Stimulated activated CD4-positive, alpha-beta T cell treated with anti-CD3 and anti-CD28 coated beads, Interleukin-12 subunit alpha, Interleukin-12 subunit beta, amount 100 ng/mL, for 48 hours (primary cell): ENCODE measurements around the gene CSF3R.
"Not testable (repeated sequence)": the region's sequence is repeated elsewhere in the genome, so short reads cannot be mapped to it uniquely, and the experiment has no call there.

Source experiments
- DNase-seq, 3 donors: peaks; one replicate each; pipeline ENCODE4 v3.0.0-alpha.2; 2020; ENCODE audit warnings: low read depth in 2 of 3, low spot score in 1 of 3

The CSF3R gene

GRCh38 chr1:36513676-36514473 is 31.2 kb upstream of the CSF3R start:
- DNase-seq = no peak

- no peak for DNase-seq
Observed at GRCh38 chr1:36512842-36513241, 30.1 kb upstream of the CSF3R start.

GRCh38 chr1:36511804-36512798 is 29.4 kb upstream of the CSF3R start:
- DNase-seq = no peak

GRCh38 chr1:36511220-36511619 is 28.5 kb upstream of the CSF3R start:
- not testable (repeated sequence) for DNase-seq

- no peak for DNase-seq
Observed at GRCh38 chr1:36510418-36510817, 27.7 kb upstream of the CSF3R start.

- no peak for DNase-seq
Observed at GRCh38 chr1:36508257-36508656, 25.5 kb upstream of the CSF3R start.

- no peak for DNase-seq
Observed at GRCh38 chr1:36506276-36506920, 23.7 kb upstream of the CSF3R start.

- no peak for DNase-seq
Observed at GRCh38 chr1:36503733-36504132, 21.0 kb upstream of the CSF3R start.

GRCh38 chr1:36503159-36503558 is 20.4 kb upstream of the CSF3R start:
- no peak for DNase-seq

GRCh38 chr1:36502616-36503015 is 19.9 kb upstream of the CSF3R start:
- DNase-seq = no peak

GRCh38 chr1:36501911-36502310 is 19.2 kb upstream of the CSF3R start:
- not testable (repeated sequence) for DNase-seq

GRCh38 chr1:36497207-36497606 is 14.5 kb upstream of the CSF3R start:
- DNase-seq = no peak

- no peak for DNase-seq
Observed at GRCh38 chr1:36494971-36495370, 12.3 kb upstream of the CSF3R start.

GRCh38 chr1:36493524-36493923 is 10.8 kb upstream of the CSF3R start:
- DNase-seq = no peak

GRCh38 chr1:36492491-36492890 is 9.8 kb upstream of the CSF3R start:
- DNase-seq = no peak

GRCh38 chr1:36489258-36490051 is 6.7 kb upstream of the CSF3R start:
- DNase-seq = not testable (repeated sequence)

- no peak for DNase-seq
Observed at GRCh38 chr1:36487906-36488305, 5.2 kb upstream of the CSF3R start.

- not testable (repeated sequence) for DNase-seq
Observed at GRCh38 chr1:36487336-36487725, 4.6 kb upstream of the CSF3R start.

- no peak for DNase-seq
Observed at GRCh38 chr1:36486439-36487335, 4.0 kb upstream of the CSF3R start.

- DNase-seq = no peak
Observed at GRCh38 chr1:36486093-36486438, 3.4 kb upstream of the CSF3R start.
